IMR-90 (cell line): ENCODE measurements around the gene HIVEP3. TPM values are rescaled to one million over a fixed set of nuclear protein-coding genes. Genes with fewer than 3 reads are reported as not detected.

Source experiments
- ATAC-seq: fragments of 200-7000 bp; cut with Tn5 transposase; 2 replicates; pipeline ENCODE4 v1.9.1; 2020; ENCODE audit warnings: low read depth, mild to moderate bottlenecking, moderate library complexity
- BruUV-seq: library from RNA; stranded (reverse); fragments of 400-500 nt; replicated peaks from 2 replicates; lab custom pipeline; 2021; lab: Mats Ljungman, UMichigan
- CTCF ChIA-PET: fragments of 300-600 bp; formaldehyde crosslinking; extraction: SDS; loops from one replicate; lab custom pipeline; 2021; ENCODE audit warnings: antibody characterized with exemption; lab: Yijun Ruan, JAX
- POLR2A ChIA-PET: fragments of 300-600 bp; sonication (Branson Sonifier 250); formaldehyde crosslinking; loops from one replicate; lab custom pipeline; 2022; ENCODE audit warnings: antibody characterized with exemption; ENCODE audit not compliant: unreplicated experiment; lab: Charles Lee
- DNase-seq: peaks from one replicate; pipeline ENCODE4 v3.0.0; 2013
- H2AFZ ChIP-seq: replicated peaks from 2 replicates; pipeline ENCODE3; 2013; ENCODE audit warnings: low read length, mild to moderate bottlenecking; ENCODE audit not compliant: poor library complexity
- H2AK5ac ChIP-seq: 2 replicates; pipeline ENCODE4 v1.6.1; 2013; ENCODE audit warnings: low read depth, low read length, inconsistent platforms
- H2AK9ac ChIP-seq: replicated peaks from 2 replicates; pipeline ENCODE3; 2013; ENCODE audit warnings: mild to moderate bottlenecking, low read depth, low read length, moderate library complexity; ENCODE audit not compliant: poor library complexity
- H2BK120ac ChIP-seq: 2 replicates; pipeline ENCODE4 v1.6.1; 2013; ENCODE audit warnings: low read depth, low read length, inconsistent platforms
- H2BK15ac ChIP-seq: 3 replicates; pipeline ENCODE4 v1.6.1; 2013; ENCODE audit warnings: low read depth, low read length, inconsistent platforms
- H2BK20ac ChIP-seq: 2 replicates; pipeline ENCODE4 v1.6.1; 2013; ENCODE audit warnings: low read depth, mild to moderate bottlenecking, inconsistent platforms, low read length, moderate library complexity
- H2BK5ac ChIP-seq: 2 replicates; pipeline ENCODE4 v1.6.1; 2013; ENCODE audit warnings: mild to moderate bottlenecking, low read depth, low read length, inconsistent platforms; ENCODE audit not compliant: poor library complexity, severe bottlenecking
- H3K14ac ChIP-seq: replicated peaks from 2 replicates; pipeline ENCODE4 v1.6.1; 2013; ENCODE audit warnings: low read depth, low read length, inconsistent platforms
- H3K18ac ChIP-seq: 2 replicates; pipeline ENCODE4 v1.6.1; 2013; ENCODE audit warnings: low read depth, low read length, control low read depth
- H3K23ac ChIP-seq: 2 replicates; pipeline ENCODE4 v1.6.1; 2013; ENCODE audit warnings: low read depth, low read length, inconsistent platforms
- H3K27ac ChIP-seq: 2 replicates; pipeline ENCODE4 v1.5.1; 2013; ENCODE audit warnings: mild to moderate bottlenecking, control low read depth, low read length; ENCODE audit not compliant: insufficient read depth
- H3K27me3 ChIP-seq: 2 replicates; pipeline ENCODE4 v1.6.1; 2013; ENCODE audit warnings: low read length; ENCODE audit not compliant: control insufficient read depth, insufficient read depth
- H3K36me3 ChIP-seq: 2 replicates; pipeline ENCODE4 v1.6.1; 2013; ENCODE audit warnings: low read length, mixed read lengths; ENCODE audit not compliant: control insufficient read depth, insufficient read depth
- H3K4ac ChIP-seq: 2 replicates; pipeline ENCODE4 v1.6.1; 2013; ENCODE audit warnings: low read depth, low read length, inconsistent platforms
- H3K4me1 ChIP-seq: 2 replicates; pipeline ENCODE4 v1.6.1; 2013; ENCODE audit warnings: low read length, mixed read lengths; ENCODE audit not compliant: control insufficient read depth, insufficient read depth
- H3K4me2 ChIP-seq: 2 replicates; pipeline ENCODE4 v1.6.1; 2013; ENCODE audit warnings: low read depth, mild to moderate bottlenecking, control low read depth, low read length, moderate library complexity
- H3K4me3 ChIP-seq: 2 replicates; pipeline ENCODE4 v1.5.1; 2013; ENCODE audit warnings: low read depth, mild to moderate bottlenecking, control low read depth, low read length, moderate library complexity; ENCODE audit not compliant: insufficient read depth
- H3K56ac ChIP-seq: 2 replicates; pipeline ENCODE4 v1.6.1; 2013; ENCODE audit warnings: low read length, inconsistent platforms; ENCODE audit not compliant: insufficient read depth; ENCODE audit errors: extremely low read depth
- H3K79me1 ChIP-seq, 2 experiments: 2 replicates each; pipeline ENCODE4 v1.6.1; 2013; ENCODE audit warnings: low read length in 2 of 2, inconsistent platforms in 1 of 2, low read depth in 1 of 2
- H3K9ac ChIP-seq: 2 replicates; pipeline ENCODE4 v1.6.1; 2013; ENCODE audit warnings: low read depth, low read length, control low read depth
- H3K9me1 ChIP-seq: 2 replicates; pipeline ENCODE4 v1.6.1; 2013; ENCODE audit warnings: low read length, inconsistent platforms; ENCODE audit not compliant: insufficient read depth
- H3K9me3 ChIP-seq: 2 replicates; pipeline ENCODE4 v1.6.1; 2013; ENCODE audit warnings: low read length; ENCODE audit not compliant: control insufficient read depth, insufficient read depth
- H4K20me1 ChIP-seq: 2 replicates; pipeline ENCODE4 v1.6.1; 2013; ENCODE audit warnings: low read length, inconsistent platforms; ENCODE audit not compliant: insufficient read depth
- H4K5ac ChIP-seq: 2 replicates; pipeline ENCODE4 v1.6.1; 2013; ENCODE audit warnings: mild to moderate bottlenecking, low read depth, low read length, control low read depth
- H4K8ac ChIP-seq, 2 experiments: 2 replicates each; pipeline ENCODE4 v1.6.1; 2013; ENCODE audit warnings: low read depth in 2 of 2, low read length in 2 of 2, control low read depth in 1 of 2, inconsistent platforms in 1 of 2
- H4K91ac ChIP-seq: 2 replicates; pipeline ENCODE4 v1.6.1; 2013; ENCODE audit warnings: low read depth, low read length, inconsistent platforms; ENCODE audit not compliant: insufficient read depth
- BHLHE40 ChIP-seq: fragments of 150-350 bp; IDR thresholded peaks from 2 replicates; pipeline ENCODE4 v1.6.1; 2016; ENCODE audit warnings: mild to moderate bottlenecking, low read depth, low read length
- CEBPB ChIP-seq: IDR thresholded peaks from 2 replicates; pipeline ENCODE4 v1.6.1; 2012; ENCODE audit warnings: low read depth, low read length, improper control_type of control experiment
- CHD1 ChIP-seq: IDR thresholded peaks from 2 replicates; pipeline ENCODE4 v1.6.1; 2012; ENCODE audit warnings: low read depth, low read length, improper control_type of control experiment
- CTCF ChIP-seq: conservative IDR thresholded peaks from 2 replicates; pipeline ENCODE4 v1.5.1; 2012; ENCODE audit warnings: mild to moderate bottlenecking, low read depth, low read length, improper control_type of control experiment
- ELK1 ChIP-seq: fragments of 150-350 bp; IDR thresholded peaks from 2 replicates; pipeline ENCODE4 v1.6.1; 2016; ENCODE audit warnings: low read depth, mild to moderate bottlenecking, low read length, moderate library complexity, borderline replicate concordance
- FOS ChIP-seq: fragments of 150-350 bp; IDR thresholded peaks from 2 replicates; pipeline ENCODE4 v1.6.1; 2016; ENCODE audit warnings: low read depth, low read length
- MAFK ChIP-seq: IDR thresholded peaks from 2 replicates; pipeline ENCODE4 v1.6.1; 2012; ENCODE audit warnings: low read depth, low read length, improper control_type of control experiment
- MAZ ChIP-seq: IDR thresholded peaks from 2 replicates; pipeline ENCODE4 v1.6.1; 2012; ENCODE audit warnings: low read depth, mild to moderate bottlenecking, low read length, improper control_type of control experiment, moderate library complexity, borderline replicate concordance
- NFE2L2 ChIP-seq: fragments of 150-350 bp; IDR thresholded peaks from 2 replicates; pipeline ENCODE4 v1.6.1; 2016; ENCODE audit warnings: low read depth, mild to moderate bottlenecking, low read length
- POLR2A ChIP-seq: IDR thresholded peaks from 2 replicates; pipeline ENCODE4 v1.6.1; 2012; ENCODE audit warnings: mild to moderate bottlenecking, low read depth, low read length
- RAD21 ChIP-seq: IDR thresholded peaks from 2 replicates; pipeline ENCODE4 v1.6.1; 2012; ENCODE audit warnings: low read length, improper control_type of control experiment
- RCOR1 ChIP-seq: IDR thresholded peaks from 2 replicates; pipeline ENCODE4 v1.6.1; 2012; ENCODE audit warnings: mild to moderate bottlenecking, low read length, improper control_type of control experiment; ENCODE audit not compliant: insufficient replicate concordance
- RFX5 ChIP-seq: IDR thresholded peaks from 2 replicates; pipeline ENCODE4 v1.8.0; 2012; ENCODE audit warnings: low read depth, mild to moderate bottlenecking, low read length, moderate library complexity
- SMC3 ChIP-seq: fragments of 150-350 bp; IDR thresholded peaks from 2 replicates; pipeline ENCODE4 v1.6.1; 2016; ENCODE audit warnings: low read depth, mild to moderate bottlenecking, antibody characterized with exemption, low read length, moderate library complexity
- WGBS, 2 experiments: methylation state at CpG; one replicate each; pipeline versions ENCODE4 v1.1.5 to v1.1.7; 2013; ENCODE audit warnings: missing lambda C conversion rate in 2 of 2; ENCODE audit not compliant: insufficient read length in 1 of 2; ENCODE audit errors: extremely low coverage in 2 of 2; 5-methylcytosine and 5-hydroxymethylcytosine counted together
- dilution Hi-C: fragments of 300-500 bp; cut with HindIII; formaldehyde crosslinking; loops from one replicate; pipeline ENCODE4 v1.14.3; 2018; ENCODE audit warnings: low sequenced_read_pairs; ENCODE audit not compliant: unreplicated experiment
- in situ Hi-C: fragments of 300-500 bp; cut with MboI; formaldehyde crosslinking; loops from 3 replicates; pipeline ENCODE4 v1.14.3; 2019; ENCODE audit warnings: low sequenced_read_pairs, inconsistent platforms, mixed read lengths
- intact Hi-C: fragments of 100-400 bp; cut with micrococcal nuclease; formaldehyde crosslinking; loops from 2 replicates; pipeline ENCODE4 v1.10.0; 2022
- polyA plus RNA-seq, 3 experiments: library from polyadenylated mRNA; depleted of rRNA; stranded (reverse); fragments of >200 nt; gene quantifications; 2 replicates each; pipeline ENCODE4 v1.2.3, GENCODE V29; 2012; ENCODE audit warnings: low replicate concordance in 1 of 3
- total RNA-seq: library from RNA; depleted of rRNA; stranded (reverse); fragments of >200 nt; gene quantifications from 2 replicates; pipeline ENCODE4 v1.2.3, GENCODE V29; 2012

Gene HIVEP3
- total and polyA plus RNA-seq, 2 of the 4 experiments (the other 2 are of a cell fraction), result 1.4 to 4.0 TPM

GRCh38 chr1:41813226-41813625 is 105.5 kb downstream of the HIVEP3 start:
- peak overlapping the region; percentile 70; the same call in 1 of the 2 replicates for H4K91ac ChIP-seq
- no peaks in the 10 kb centered on the region for H3K36me3 ChIP-seq
- H3K27me3 ChIP-seq, result no peaks in the 10 kb centered on the region
- no peak overlapping the region for H2AK9ac ChIP-seq
- H3K4ac ChIP-seq, result peak overlapping the region; percentile 41
- TF ChIP-seq RCOR1 (no peak), CEBPB (no peak), FOS (no peak), RFX5 (no peak), MAZ (no peak), BHLHE40 (no peak), CHD1 (no peak), NFE2L2 (no peak), CTCF (no peak), POLR2A (no peak), ELK1 (no peak), SMC3 (no peak), RAD21 (no peak), MAFK (no peak)
- H3K4me3 ChIP-seq, result no peak overlapping the region
- peaks cover 10% of the 10 kb centered on the region for H3K4me1 ChIP-seq
- peaks cover 20% of the 10 kb centered on the region for H3K9me1 ChIP-seq
- BruUV-seq, result no TSS peak
- no peak overlapping the region for H3K9ac ChIP-seq
- ATAC-seq, result no peak
- peak overlapping the region; percentile 25; the same call in 1 of the 2 replicates for H4K5ac ChIP-seq
- no peak overlapping the region for H3K4me2 ChIP-seq
- H2BK15ac ChIP-seq, result peak overlapping the region; percentile 15; the same call in 2 of the 3 replicates
- peak overlapping the region; percentile 92 for H2AK5ac ChIP-seq
- ChIA-PET POLR2A (no interaction called here), CTCF (no interaction called here)
- dilution Hi-C loops (no loop called here), intact Hi-C loops (loop anchor here (2.0 to 10.0 kb wide), 3 partner anchors 224 to 364 kb away; no protein-coding TSS in a partner anchor), in situ Hi-C loops (no loop called here)
- peak overlapping the region; percentile 61; the same call in 1 of the 2 replicates for H2BK120ac ChIP-seq
- H4K20me1 ChIP-seq, result peaks cover 5% of the 10 kb centered on the region
- H2AFZ ChIP-seq, result no peak overlapping the region
- H3K9me3 ChIP-seq, result no peaks in the 10 kb centered on the region
- H4K8ac ChIP-seq, result peak overlapping the region in 1 of 2 experiments; percentile 10; a peak in 1 of 4 replicates
- DNase-seq, result no peak
- H2BK20ac ChIP-seq, result peak overlapping the region; percentile 82
- WGBS, 2 experiments, result 80% methylated on average over 3 of the region's 5 CpGs; no CpG with 5 or more reads in 1 of the 2 experiments
- H2BK5ac ChIP-seq, result peak overlapping the region; percentile 47
- no peak overlapping the region for H3K56ac ChIP-seq
- 0 out of 2 replicates have a peak overlapping the region, but pooled peaks have one; percentile 26 for H3K14ac ChIP-seq
- H3K27ac ChIP-seq, result peak overlapping the region; percentile 56
- H3K23ac ChIP-seq, result no peak overlapping the region
- peak overlapping the region; percentile 49 for H3K18ac ChIP-seq
- no peaks in the 10 kb centered on the region for H3K79me1 ChIP-seq
